WERI-Rb-1 (cell line): ENCODE results near the gene CCDC77.

ENCODE experiments used
- DNase-seq: peaks from one replicate; pipeline ENCODE4 v3.0.0-alpha.2; 2020
- H3K27ac ChIP-seq: fragments of 250-450 bp; sonication (Bioruptor Pico); 2 replicates; pipeline ENCODE4 v1.5.1; 2020; ENCODE audit warnings: mild to moderate bottlenecking, moderate library complexity
- H3K27me3 ChIP-seq: fragments of 250-450 bp; sonication (Bioruptor Pico); 2 replicates; pipeline ENCODE4 v1.5.1; 2021; ENCODE audit warnings: mild to moderate bottlenecking, low read depth, moderate library complexity; ENCODE audit not compliant: insufficient read depth, severe bottlenecking
- H3K36me3 ChIP-seq: fragments of 250-450 bp; sonication (Bioruptor Pico); 2 replicates; pipeline ENCODE4 v1.5.1; 2020; ENCODE audit warnings: mild to moderate bottlenecking, moderate library complexity
- H3K4me3 ChIP-seq: 2 replicates; pipeline ENCODE4 v1.5.1; 2011; ENCODE audit warnings: low read depth, mild to moderate bottlenecking, control low read depth, low read length
- H3K9me3 ChIP-seq: fragments of 250-450 bp; sonication (Bioruptor Pico); 2 replicates; pipeline ENCODE4 v1.5.1; 2021; ENCODE audit warnings: mild to moderate bottlenecking, moderate library complexity; ENCODE audit not compliant: severe bottlenecking
- TF ChIP-seq, protein P1 (sequence below): IDR thresholded peaks from 2 replicates; pipeline ENCODE4 v1.5.1; 2011; ENCODE audit warnings: low read depth, mild to moderate bottlenecking, control low read depth, inconsistent platforms, low read length

The CCDC77 gene

DNA sequence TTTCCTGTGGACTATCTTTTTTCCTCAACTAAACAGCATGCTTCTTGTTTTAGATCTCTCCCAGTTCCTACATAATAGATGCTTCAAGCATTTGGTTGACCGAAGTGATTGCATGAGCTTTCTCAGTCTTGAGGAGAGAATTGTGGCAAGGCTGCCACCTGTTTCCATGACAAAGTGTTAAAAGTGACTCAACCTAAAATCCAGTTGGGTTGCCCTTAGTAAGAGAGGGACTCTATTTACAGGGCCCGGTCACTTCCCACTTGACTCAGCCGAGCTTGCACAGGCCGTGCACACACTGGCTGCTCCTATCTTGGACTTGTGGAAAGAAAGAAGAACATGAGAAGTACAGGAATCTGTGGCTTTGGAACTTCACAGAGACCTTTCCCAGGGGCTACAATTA lies 56.2 kb downstream of the CCDC77 start:
- Histone ChIP-seq H3K9me3 (no peaks in the 10 kb centered on the region), H3K27ac (no peak overlapping the region), H3K36me3 (peaks cover 3% of the 10 kb centered on the region; the same call in 1 of the 2 replicates), H3K27me3 (no peaks in the 10 kb centered on the region), H3K4me3 (no peak overlapping the region)
- no peak for DNase-seq
- TF ChIP-seq, protein P1, sequence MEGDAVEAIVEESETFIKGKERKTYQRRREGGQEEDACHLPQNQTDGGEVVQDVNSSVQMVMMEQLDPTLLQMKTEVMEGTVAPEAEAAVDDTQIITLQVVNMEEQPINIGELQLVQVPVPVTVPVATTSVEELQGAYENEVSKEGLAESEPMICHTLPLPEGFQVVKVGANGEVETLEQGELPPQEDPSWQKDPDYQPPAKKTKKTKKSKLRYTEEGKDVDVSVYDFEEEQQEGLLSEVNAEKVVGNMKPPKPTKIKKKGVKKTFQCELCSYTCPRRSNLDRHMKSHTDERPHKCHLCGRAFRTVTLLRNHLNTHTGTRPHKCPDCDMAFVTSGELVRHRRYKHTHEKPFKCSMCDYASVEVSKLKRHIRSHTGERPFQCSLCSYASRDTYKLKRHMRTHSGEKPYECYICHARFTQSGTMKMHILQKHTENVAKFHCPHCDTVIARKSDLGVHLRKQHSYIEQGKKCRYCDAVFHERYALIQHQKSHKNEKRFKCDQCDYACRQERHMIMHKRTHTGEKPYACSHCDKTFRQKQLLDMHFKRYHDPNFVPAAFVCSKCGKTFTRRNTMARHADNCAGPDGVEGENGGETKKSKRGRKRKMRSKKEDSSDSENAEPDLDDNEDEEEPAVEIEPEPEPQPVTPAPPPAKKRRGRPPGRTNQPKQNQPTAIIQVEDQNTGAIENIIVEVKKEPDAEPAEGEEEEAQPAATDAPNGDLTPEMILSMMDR: no peak

DNA sequence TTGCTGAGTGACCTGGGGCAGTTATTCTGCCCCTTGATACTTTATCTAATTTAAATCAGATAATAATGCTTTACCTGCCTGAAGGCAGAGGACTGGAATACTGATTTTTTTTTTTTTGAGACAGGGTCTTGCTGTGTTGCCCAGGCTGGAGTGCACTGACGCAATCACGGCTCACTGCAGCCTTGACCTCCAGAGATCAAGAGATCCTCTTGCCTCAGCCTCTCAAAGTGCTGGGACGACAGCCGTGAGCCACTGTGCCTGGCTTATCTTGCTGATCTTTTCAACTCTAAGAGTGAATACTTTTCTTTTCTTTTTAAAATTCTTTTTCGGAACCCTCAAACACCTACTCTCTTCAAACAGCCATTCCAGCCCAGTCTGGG lies 57.6 kb downstream of the CCDC77 start:
- TF ChIP-seq, protein P1: no peak
- peak overlapping the region; percentile 61 for H3K4me3 ChIP-seq
- no peak for DNase-seq
- H3K27ac ChIP-seq: no peak overlapping the region
- no peaks in the 10 kb centered on the region for H3K27me3 ChIP-seq
- no peaks in the 10 kb centered on the region for H3K36me3 ChIP-seq
- H3K9me3 ChIP-seq: no peaks in the 10 kb centered on the region

DNA sequence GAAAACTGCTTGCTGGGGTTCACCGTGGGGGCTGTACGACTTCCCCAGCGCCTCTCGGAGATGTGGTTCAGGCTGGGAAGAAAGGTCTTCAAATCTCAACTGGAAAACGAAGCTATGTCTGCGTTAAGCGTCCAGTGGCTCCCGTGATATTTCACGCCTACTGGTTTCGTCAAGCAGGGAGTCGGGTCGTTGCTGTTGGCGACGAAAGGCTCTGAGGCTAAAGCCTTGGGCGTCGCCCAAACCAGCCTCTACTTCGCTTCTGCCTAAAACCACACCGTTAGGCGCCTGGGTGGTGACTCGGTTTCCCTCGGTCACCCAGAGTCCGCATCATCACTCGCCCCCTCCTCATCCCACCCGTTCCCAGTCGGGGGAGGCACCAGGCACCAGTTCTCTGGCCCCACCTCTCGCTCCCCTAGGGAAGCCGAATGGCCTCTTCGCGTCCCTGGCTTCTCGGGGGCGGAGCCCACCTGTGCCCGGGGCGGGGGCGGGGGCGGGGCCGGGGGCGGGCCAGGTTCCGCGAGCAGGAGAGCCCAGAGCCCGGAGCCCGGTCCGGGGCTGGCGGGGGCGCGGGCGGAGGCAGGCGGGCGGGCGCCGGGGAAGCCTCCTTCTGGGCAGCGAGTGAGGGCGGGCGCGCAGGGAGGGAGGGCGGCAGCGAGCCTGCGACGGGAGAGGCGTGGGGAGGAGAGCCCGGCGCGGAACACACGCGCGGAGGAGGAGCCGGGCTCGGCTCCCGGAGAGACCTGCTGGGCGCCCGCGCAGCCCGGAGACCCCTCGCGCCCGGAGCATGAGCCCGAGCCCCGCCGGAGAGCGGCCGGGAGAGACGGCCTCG lies 58.2 kb downstream of the CCDC77 start, which contains the start of gene B4GALNT3:
Gene B4GALNT3, plus strand, starts transcription at position 510 of the 829 bp plus-strand sequence. CDS start 438 bp downstream, outside the sequence.
- Histone ChIP-seq H3K27me3 (no peaks in the 10 kb centered on the region), H3K4me3 (peak within 1 kb of the TSS; percentile 61), H3K27ac (peak within 1 kb of the TSS; percentile 29; the same call in 1 of the 2 replicates), H3K9me3 (no peaks in the 10 kb centered on the region), H3K36me3 (no peaks in the 10 kb centered on the region)
- TF ChIP-seq, protein P1: no peak
- DNase-seq: peak; percentile 68

DNA sequence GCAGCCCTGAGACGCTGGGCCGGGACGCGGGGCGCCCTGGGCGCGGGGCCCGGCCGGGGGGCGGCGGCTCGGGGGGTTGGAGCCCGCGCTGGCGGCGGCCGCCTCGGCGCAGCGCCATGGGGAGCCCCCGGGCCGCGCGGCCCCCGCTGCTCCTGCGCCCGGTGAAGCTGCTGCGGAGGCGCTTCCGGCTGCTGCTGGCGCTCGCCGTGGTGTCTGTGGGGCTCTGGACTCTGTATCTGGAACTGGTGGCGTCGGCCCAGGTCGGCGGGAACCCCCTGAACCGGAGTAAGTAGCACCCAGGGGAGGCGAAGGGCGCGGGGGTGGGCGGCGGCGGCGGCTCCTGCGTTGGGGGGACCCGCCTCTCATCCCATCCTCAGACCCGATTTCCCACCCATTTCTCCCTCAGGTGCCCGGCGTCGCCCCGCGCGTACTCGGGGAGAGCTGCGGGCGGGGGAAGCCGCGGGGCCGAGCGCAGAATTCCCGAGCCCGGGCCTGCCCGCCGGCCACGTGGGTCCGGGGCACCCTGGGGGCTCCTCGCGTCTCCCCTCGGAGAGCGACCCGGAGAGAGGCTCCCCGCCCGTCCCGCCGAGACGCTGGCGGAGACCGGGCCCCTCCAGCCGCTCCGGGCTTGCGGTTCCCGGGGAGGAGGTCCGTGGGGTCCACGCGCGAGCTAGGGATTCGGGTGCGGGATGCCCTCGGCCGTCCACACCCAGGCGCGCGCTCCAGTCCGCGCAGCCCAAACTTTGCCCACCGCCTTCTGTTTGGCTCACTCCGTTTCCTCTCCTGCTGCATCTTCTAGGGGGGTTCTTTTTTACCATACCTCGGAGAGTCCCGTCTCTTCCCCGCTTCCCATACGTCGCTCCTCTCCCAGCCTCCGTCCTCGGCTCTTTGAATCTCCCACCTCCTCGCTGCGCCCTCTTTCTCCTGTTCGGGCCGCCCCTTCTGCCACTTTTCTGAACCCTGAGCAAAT lies 59.1 kb downstream of the CCDC77 start:
- Histone ChIP-seq H3K27me3 (no peaks in the 10 kb centered on the region), H3K4me3 (peak overlapping the region; percentile 61), H3K9me3 (no peaks in the 10 kb centered on the region), H3K27ac (peak overlapping the region; percentile 29; the same call in 1 of the 2 replicates), H3K36me3 (no peaks in the 10 kb centered on the region)
- TF ChIP-seq, protein P1: no peak
- peak; percentile 18 for DNase-seq

DNA sequence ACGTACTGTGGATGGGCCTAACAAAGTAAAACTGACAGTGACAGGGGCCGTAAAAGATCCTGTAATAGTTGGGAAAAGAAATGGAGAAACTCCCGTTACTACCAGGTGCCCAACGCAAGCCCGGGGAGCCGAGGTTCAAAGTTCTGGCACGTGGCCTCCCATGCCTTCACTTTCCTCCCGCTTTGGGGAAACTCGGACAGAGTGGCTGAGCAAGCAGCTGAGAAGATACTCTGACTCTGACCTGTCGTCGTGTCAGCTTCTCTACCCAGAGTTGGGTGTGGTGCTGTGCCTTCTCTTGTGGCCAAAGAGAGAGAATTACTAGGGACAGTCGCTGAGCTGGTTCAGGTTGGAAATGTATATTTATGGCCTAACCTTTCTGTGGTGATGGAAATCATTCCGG lies 60.0 kb downstream of the CCDC77 start:
- TF ChIP-seq, protein P1: no peak
- no peaks in the 10 kb centered on the region for H3K36me3 ChIP-seq
- DNase-seq: no peak
- H3K27ac ChIP-seq: no peak overlapping the region
- H3K9me3 ChIP-seq: no peaks in the 10 kb centered on the region
- no peaks in the 10 kb centered on the region for H3K27me3 ChIP-seq
- H3K4me3 ChIP-seq: no peak overlapping the region
